ENCODE measurements around the gene LRRC56. TPM values are rescaled to one million over a fixed set of nuclear protein-coding genes. Genes with fewer than 3 reads are reported as not detected.

The LRRC56 gene
- total and polyA plus RNA-seq, 2 experiments from 2014 or later: 0.73 to 0.87 TPM

GRCh38 chr11:557328-558132 lies 20.2 kb downstream of the LRRC56 start:
- H3K27me3 Mint-ChIP-seq (ENCODE audit: insufficient read depth, low read depth, poor library complexity): peaks cover 32% of the 10 kb centered on the region

More at GRCh38 chr11:557328-558132, 20.2 kb downstream of the LRRC56 start:
- Histone ChIP-seq H3K4me1 (ENCODE audit: insufficient read depth) (peaks cover 10% of the 10 kb centered on the region), H3K27me3 (ENCODE audit: insufficient read depth) (peaks cover 28% of the 10 kb centered on the region), H3K4me3 (no peak overlapping the region; the same call in 1 of the 2 replicates), H3F3A (replicated peaks; ENCODE audit: low read depth) (peaks cover 12% of the 10 kb centered on the region; the same call in 1 of the 2 replicates), H3K4me2 (no peak overlapping the region; the same call in 1 of the 2 replicates), H4K20me1 (replicated peaks; ENCODE audit: insufficient read depth) (peaks cover 8% of the 10 kb centered on the region), H2AFZ (no peak overlapping the region), H3K27ac (ENCODE audit: low read depth) (no peak overlapping the region), H3K9me2 (ENCODE audit: insufficient read depth) (no peaks in the 10 kb centered on the region), H3K79me2 (replicated peaks; ENCODE audit: insufficient read depth) (0 out of 2 replicates have a peak, but pooled peaks cover 7% of the 10 kb centered on the region), H3K36me3 (ENCODE audit: insufficient read depth) (no peaks in the 10 kb centered on the region)
- no peak for ATAC-seq
- no peak for DNase-seq (ENCODE audit: low spot score)
- Mint-ChIP-seq H3K36me3 (ENCODE audit: low read depth) (no peaks in the 10 kb centered on the region), H3K4me3 (peak overlapping the region; percentile 21; the same call in 1 of the 3 replicates), H3K4me1 (peaks cover 11% of the 10 kb centered on the region), H3K27ac (no peak overlapping the region), H3K9me3 (peaks cover 2% of the 10 kb centered on the region; the same call in 1 of the 3 replicates)
- TF ChIP-seq EZH2 (IDR thresholded peaks at IDR 0.05; ENCODE audit: low read depth, unreplicated experiment) (no peak), EZH2phosphoT487 (IDR thresholded peaks at IDR 0.05; ENCODE audit: unreplicated experiment) (no peak), CTCF (conservative IDR thresholded peaks at IDR 0.05; ENCODE audit: low read depth in 2 of 2) (no peak), JUNB (IDR thresholded peaks at IDR 0.05; ENCODE audit: unreplicated experiment) (no peak), REST (IDR thresholded peaks at IDR 0.05; ENCODE audit: unreplicated experiment) (no peak), POLR2AphosphoS5 (IDR thresholded peaks at IDR 0.05; ENCODE audit: low read depth) (no peak), ZNF331 (CRISPR knock-in tag; IDR thresholded peaks at IDR 0.05; ENCODE audit: low read depth) (no peak), CREB1 (CRISPR knock-in tag; IDR thresholded peaks at IDR 0.05; ENCODE audit: low read depth) (no peak), ZNF114 (CRISPR knock-in tag; IDR thresholded peaks at IDR 0.05) (no peak), NANOG (IDR thresholded peaks at IDR 0.05; ENCODE audit: borderline replicate concordance) (no peak), STAT1 (IDR thresholded peaks at IDR 0.05; ENCODE audit: unreplicated experiment) (no peak)
- TF ChIP-seq, protein P1, sequence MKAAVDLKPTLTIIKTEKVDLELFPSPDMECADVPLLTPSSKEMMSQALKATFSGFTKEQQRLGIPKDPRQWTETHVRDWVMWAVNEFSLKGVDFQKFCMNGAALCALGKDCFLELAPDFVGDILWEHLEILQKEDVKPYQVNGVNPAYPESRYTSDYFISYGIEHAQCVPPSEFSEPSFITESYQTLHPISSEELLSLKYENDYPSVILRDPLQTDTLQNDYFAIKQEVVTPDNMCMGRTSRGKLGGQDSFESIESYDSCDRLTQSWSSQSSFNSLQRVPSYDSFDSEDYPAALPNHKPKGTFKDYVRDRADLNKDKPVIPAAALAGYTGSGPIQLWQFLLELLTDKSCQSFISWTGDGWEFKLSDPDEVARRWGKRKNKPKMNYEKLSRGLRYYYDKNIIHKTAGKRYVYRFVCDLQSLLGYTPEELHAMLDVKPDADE (IDR thresholded peaks at IDR 0.05): no peak
- TF ChIP-seq, protein P2, sequence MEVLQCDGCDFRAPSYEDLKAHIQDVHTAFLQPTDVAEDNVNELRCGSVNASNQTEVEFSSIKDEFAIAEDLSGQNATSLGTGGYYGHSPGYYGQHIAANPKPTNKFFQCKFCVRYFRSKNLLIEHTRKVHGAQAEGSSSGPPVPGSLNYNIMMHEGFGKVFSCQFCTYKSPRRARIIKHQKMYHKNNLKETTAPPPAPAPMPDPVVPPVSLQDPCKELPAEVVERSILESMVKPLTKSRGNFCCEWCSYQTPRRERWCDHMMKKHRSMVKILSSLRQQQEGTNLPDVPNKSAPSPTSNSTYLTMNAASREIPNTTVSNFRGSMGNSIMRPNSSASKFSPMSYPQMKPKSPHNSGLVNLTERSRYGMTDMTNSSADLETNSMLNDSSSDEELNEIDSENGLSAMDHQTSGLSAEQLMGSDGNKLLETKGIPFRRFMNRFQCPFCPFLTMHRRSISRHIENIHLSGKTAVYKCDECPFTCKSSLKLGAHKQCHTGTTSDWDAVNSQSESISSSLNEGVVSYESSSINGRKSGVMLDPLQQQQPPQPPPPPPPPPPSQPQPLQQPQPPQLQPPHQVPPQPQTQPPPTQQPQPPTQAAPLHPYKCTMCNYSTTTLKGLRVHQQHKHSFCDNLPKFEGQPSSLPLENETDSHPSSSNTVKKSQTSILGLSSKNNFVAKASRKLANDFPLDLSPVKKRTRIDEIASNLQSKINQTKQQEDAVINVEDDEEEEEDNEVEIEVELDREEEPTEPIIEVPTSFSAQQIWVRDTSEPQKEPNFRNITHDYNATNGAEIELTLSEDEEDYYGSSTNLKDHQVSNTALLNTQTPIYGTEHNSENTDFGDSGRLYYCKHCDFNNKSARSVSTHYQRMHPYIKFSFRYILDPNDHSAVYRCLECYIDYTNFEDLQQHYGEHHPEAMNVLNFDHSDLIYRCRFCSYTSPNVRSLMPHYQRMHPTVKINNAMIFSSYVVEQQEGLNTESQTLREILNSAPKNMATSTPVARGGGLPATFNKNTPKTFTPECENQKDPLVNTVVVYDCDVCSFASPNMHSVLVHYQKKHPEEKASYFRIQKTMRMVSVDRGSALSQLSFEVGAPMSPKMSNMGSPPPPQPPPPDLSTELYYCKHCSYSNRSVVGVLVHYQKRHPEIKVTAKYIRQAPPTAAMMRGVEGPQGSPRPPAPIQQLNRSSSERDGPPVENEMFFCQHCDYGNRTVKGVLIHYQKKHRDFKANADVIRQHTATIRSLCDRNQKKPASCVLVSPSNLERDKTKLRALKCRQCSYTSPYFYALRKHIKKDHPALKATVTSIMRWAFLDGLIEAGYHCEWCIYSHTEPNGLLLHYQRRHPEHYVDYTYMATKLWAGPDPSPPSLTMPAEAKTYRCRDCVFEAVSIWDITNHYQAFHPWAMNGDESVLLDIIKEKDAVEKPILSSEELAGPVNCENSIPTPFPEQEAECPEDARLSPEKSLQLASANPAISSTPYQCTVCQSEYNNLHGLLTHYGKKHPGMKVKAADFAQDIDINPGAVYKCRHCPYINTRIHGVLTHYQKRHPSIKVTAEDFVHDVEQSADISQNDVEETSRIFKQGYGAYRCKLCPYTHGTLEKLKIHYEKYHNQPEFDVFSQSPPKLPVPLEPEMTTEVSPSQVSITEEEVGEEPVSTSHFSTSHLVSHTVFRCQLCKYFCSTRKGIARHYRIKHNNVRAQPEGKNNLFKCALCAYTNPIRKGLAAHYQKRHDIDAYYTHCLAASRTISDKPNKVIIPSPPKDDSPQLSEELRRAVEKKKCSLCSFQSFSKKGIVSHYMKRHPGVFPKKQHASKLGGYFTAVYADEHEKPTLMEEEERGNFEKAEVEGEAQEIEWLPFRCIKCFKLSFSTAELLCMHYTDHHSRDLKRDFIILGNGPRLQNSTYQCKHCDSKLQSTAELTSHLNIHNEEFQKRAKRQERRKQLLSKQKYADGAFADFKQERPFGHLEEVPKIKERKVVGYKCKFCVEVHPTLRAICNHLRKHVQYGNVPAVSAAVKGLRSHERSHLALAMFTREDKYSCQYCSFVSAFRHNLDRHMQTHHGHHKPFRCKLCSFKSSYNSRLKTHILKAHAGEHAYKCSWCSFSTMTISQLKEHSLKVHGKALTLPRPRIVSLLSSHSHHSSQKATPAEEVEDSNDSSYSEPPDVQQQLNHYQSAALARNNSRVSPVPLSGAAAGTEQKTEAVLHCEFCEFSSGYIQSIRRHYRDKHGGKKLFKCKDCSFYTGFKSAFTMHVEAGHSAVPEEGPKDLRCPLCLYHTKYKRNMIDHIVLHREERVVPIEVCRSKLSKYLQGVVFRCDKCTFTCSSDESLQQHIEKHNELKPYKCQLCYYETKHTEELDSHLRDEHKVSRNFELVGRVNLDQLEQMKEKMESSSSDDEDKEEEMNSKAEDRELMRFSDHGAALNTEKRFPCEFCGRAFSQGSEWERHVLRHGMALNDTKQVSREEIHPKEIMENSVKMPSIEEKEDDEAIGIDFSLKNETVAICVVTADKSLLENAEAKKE (CRISPR knock-in tag; IDR thresholded peaks at IDR 0.05): no peak

Data from GM23338 (cell line).